ENCODE measurements around the gene GP5. TPM values are rescaled to one million over a fixed set of nuclear protein-coding genes. Genes with fewer than 3 reads are reported as not detected.

The GP5 gene
- total and polyA plus RNA-seq, 9 of the 15 experiments (the other 6 are each of a cell fraction or from before 2014, with no cell fraction given): 0.03 to 0.04 (median 0.04) TPM; not detected in 6

- H3K79me2 ChIP-seq (ENCODE audit: control insufficient read depth, insufficient read depth, low read length): no peaks in the 10 kb centered on the region
- no peaks in the 10 kb centered on the region for H3K36me3 ChIP-seq (ENCODE audit: control insufficient read depth, insufficient read depth, low read length)
- 9% methylated on average over 17 of the region's 17 CpGs for WGBS (ENCODE audit: insufficient coverage, low coverage, missing lambda C conversion rate)
- H3K27ac ChIP-seq (ENCODE audit: extremely low read depth, low read depth, low read length): no peak overlapping the region
- no peaks in the 10 kb centered on the region for H3K9me1 ChIP-seq (ENCODE audit: control insufficient read depth, insufficient read depth, low read length)
- peaks cover 61 to 85% of the 10 kb centered on the region in 2 experiments for H3K27me3 ChIP-seq (ENCODE audit: control insufficient read depth in 2 of 2, insufficient read depth in 2 of 2, low read length in 2 of 2)
- no peaks in the 10 kb centered on the region for H3K9me3 ChIP-seq (replicated peaks; ENCODE audit: control insufficient read depth, insufficient read depth, low read depth, low read length)
- in situ Hi-C loops (cut with MboI): no loop called here
- intact Hi-C loops (cut with micrococcal nuclease): no loop called here
- no peak overlapping the region for H3K9ac ChIP-seq (ENCODE audit: insufficient read depth in 1 of 2, low read depth in 2 of 2, low read length in 2 of 2)
- DNase-seq (ENCODE audit: extremely low read depth in 1 of 4, low spot score in 3 of 4) (no peak), ATAC-seq (no peak; the same call in 2 of the 3 replicates), FAIRE-seq (no peak)
- H3K4me3 ChIP-seq: no peak overlapping the region
- no peak overlapping the region for H3K4me2 ChIP-seq (ENCODE audit: insufficient read depth, low read length)
- ChIA-PET POLR2A (interaction anchor here (1.8 kb wide), 1 partner anchor 15 kb away, joined by 5 read pairs; no protein-coding TSS in a partner anchor), CTCF (ENCODE audit: low intra/inter-chr PET ratio) (no interaction called here)
- H4K20me1 ChIP-seq (replicated peaks; ENCODE audit: control insufficient read depth, insufficient read depth, low read length): no peaks in the 10 kb centered on the region; the same call in 1 of the 2 replicates
- no peak overlapping the region for H2AFZ ChIP-seq (ENCODE audit: low read depth, low read length)
- no TSS peak for BruUV-seq (replicated peaks)
- H3K4me1 ChIP-seq (replicated peaks in 1 of 2; ENCODE audit: control insufficient read depth in 2 of 2, insufficient read depth in 2 of 2, low read length in 2 of 2): peaks cover 0 to 5% of the 10 kb centered on the region in 2 experiments; a peak in 2 of 5 replicates
- no peak for TF ChIP-seq HMGXB4 (CRISPR knock-in tag; IDR thresholded peaks at IDR 0.05)
- no peak for TF ChIP-seq ZKSCAN8 (CRISPR knock-in tag; IDR thresholded peaks at IDR 0.05)
- no peak for TF ChIP-seq PTTG1 (tag; IDR thresholded peaks at IDR 0.05; ENCODE audit: low read depth)
- no peak for TF ChIP-seq BHLHE40 (IDR thresholded peaks at IDR 0.05; ENCODE audit: low read length)
- no peak for TF ChIP-seq CTBP1 (IDR thresholded peaks at IDR 0.05; ENCODE audit: borderline replicate concordance)
- no peak for TF ChIP-seq MYBL2 (IDR thresholded peaks at IDR 0.05; ENCODE audit: low read depth)
- TF ChIP-seq MYBL2 (CRISPR knock-in tag; IDR thresholded peaks at IDR 0.05; ENCODE audit: borderline replicate concordance): no peak
- TF ChIP-seq, protein P1, sequence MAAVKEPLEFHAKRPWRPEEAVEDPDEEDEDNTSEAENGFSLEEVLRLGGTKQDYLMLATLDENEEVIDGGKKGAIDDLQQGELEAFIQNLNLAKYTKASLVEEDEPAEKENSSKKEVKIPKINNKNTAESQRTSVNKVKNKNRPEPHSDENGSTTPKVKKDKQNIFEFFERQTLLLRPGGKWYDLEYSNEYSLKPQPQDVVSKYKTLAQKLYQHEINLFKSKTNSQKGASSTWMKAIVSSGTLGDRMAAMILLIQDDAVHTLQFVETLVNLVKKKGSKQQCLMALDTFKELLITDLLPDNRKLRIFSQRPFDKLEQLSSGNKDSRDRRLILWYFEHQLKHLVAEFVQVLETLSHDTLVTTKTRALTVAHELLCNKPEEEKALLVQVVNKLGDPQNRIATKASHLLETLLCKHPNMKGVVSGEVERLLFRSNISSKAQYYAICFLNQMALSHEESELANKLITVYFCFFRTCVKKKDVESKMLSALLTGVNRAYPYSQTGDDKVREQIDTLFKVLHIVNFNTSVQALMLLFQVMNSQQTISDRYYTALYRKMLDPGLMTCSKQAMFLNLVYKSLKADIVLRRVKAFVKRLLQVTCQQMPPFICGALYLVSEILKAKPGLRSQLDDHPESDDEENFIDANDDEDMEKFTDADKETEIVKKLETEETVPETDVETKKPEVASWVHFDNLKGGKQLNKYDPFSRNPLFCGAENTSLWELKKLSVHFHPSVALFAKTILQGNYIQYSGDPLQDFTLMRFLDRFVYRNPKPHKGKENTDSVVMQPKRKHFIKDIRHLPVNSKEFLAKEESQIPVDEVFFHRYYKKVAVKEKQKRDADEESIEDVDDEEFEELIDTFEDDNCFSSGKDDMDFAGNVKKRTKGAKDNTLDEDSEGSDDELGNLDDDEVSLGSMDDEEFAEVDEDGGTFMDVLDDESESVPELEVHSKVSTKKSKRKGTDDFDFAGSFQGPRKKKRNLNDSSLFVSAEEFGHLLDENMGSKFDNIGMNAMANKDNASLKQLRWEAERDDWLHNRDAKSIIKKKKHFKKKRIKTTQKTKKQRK (IDR thresholded peaks at IDR 0.05; ENCODE audit: borderline replicate concordance, low read depth, low read length): no peak
- TF ChIP-seq FOXK2 (conservative IDR thresholded peaks at IDR 0.05 in 1 of 2, IDR thresholded peaks at IDR 0.05 in 1 of 2; ENCODE audit: low read depth in 2 of 2): no peak
- TF ChIP-seq, protein P2, sequence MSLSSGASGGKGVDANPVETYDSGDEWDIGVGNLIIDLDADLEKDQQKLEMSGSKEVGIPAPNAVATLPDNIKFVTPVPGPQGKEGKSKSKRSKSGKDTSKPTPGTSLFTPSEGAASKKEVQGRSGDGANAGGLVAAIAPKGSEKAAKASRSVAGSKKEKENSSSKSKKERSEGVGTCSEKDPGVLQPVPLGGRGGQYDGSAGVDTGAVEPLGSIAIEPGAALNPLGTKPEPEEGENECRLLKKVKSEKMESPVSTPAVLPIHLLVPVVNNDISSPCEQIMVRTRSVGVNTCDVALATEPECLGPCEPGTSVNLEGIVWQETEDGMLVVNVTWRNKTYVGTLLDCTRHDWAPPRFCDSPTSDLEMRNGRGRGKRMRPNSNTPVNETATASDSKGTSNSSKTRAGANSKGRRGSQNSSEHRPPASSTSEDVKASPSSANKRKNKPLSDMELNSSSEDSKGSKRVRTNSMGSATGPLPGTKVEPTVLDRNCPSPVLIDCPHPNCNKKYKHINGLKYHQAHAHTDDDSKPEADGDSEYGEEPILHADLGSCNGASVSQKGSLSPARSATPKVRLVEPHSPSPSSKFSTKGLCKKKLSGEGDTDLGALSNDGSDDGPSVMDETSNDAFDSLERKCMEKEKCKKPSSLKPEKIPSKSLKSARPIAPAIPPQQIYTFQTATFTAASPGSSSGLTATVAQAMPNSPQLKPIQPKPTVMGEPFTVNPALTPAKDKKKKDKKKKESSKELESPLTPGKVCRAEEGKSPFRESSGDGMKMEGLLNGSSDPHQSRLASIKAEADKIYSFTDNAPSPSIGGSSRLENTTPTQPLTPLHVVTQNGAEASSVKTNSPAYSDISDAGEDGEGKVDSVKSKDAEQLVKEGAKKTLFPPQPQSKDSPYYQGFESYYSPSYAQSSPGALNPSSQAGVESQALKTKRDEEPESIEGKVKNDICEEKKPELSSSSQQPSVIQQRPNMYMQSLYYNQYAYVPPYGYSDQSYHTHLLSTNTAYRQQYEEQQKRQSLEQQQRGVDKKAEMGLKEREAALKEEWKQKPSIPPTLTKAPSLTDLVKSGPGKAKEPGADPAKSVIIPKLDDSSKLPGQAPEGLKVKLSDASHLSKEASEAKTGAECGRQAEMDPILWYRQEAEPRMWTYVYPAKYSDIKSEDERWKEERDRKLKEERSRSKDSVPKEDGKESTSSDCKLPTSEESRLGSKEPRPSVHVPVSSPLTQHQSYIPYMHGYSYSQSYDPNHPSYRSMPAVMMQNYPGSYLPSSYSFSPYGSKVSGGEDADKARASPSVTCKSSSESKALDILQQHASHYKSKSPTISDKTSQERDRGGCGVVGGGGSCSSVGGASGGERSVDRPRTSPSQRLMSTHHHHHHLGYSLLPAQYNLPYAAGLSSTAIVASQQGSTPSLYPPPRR (CRISPR knock-in tag; IDR thresholded peaks at IDR 0.05; ENCODE audit: borderline replicate concordance): no peak
- TF ChIP-seq ZNF830 (CRISPR knock-in tag; IDR thresholded peaks at IDR 0.05): no peak
- TF ChIP-seq TAF15 (IDR thresholded peaks at IDR 0.05; ENCODE audit: low read depth, low read length): no peak
- no peak for TF ChIP-seq JUNB (CRISPR knock-in tag; conservative IDR thresholded peaks at IDR 0.05)
Observed at GRCh38 chr3:194381460-194381875, 17.6 kb downstream of the GP5 start.

Measured in K562 (cell line).